T-helper 1 cell (primary cell): ENCODE data around the gene PSME1.

Experiments
- DNase-seq, 5 donors: peaks; one replicate each; pipeline ENCODE4 v3.0.0-alpha.2; 2012 to 2020

Gene PSME1

GRCh38 chr14:24130717-24131548 lies 5.1 kb upstream of the PSME1 start:
- no peak for DNase-seq

DNA sequence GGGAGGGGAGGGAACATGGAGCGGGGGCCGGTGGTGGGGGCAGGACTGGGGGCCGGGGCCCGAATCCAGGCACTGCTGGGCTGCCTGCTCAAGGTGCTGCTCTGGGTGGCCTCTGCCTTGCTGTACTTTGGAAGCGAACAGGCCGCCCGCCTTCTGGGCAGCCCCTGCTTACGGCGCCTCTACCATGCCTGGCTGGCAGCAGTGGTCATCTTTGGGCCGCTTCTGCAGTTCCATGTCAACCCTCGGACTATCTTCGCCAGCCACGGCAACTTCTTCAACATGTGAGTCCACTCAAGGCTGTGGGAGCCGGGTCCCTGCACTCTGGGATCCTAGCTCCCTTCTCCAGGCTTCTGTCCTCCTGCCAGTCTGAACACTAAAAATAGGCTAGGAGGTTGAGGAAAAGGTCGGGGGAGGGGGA lies 4.4 kb upstream of the PSME1 start:
- no peak for DNase-seq

GRCh38 chr14:24132061-24132685 lies 3.8 kb upstream of the PSME1 start:
- peak in 1 of 5 donors; percentile 18 for DNase-seq

DNA sequence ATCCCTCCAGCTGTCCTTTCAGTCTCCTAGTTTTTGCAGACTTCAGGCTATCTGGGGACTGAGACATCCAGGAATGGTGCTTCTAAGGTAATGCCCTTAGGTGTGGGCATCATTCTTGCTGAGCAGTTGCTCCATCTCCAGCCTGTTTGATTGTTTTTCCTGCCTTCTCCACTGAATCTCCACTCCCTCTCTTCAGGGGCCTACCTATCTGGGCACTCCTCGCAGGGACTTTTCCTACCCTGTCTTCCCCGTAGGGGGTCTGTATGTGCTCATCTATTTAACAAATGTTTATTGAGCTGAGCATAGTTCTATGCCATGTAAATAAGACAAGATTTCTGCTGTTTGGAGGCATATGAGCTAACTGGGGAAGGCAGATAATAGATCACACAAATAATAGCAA lies 3.0 kb upstream of the PSME1 start:
- DNase-seq, result no peak

GRCh38 chr14:24133735-24134134 lies 2.3 kb upstream of the PSME1 start:
- DNase-seq, result no peak

DNA sequence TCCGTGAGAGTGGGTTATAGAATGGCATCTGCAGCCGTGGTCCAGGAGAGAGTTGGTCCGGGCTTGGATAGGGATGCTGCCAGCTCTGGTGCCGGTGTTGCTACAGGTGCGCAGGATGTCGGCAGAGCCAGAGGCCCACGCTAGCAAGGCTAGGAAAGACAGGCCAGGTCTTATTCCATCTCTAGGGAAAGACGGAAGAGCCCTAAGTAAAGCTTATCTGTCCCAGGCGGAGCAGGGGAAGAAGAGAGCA lies 485 bp upstream of the PSME1 start:
- DNase-seq, result no peak

DNA sequence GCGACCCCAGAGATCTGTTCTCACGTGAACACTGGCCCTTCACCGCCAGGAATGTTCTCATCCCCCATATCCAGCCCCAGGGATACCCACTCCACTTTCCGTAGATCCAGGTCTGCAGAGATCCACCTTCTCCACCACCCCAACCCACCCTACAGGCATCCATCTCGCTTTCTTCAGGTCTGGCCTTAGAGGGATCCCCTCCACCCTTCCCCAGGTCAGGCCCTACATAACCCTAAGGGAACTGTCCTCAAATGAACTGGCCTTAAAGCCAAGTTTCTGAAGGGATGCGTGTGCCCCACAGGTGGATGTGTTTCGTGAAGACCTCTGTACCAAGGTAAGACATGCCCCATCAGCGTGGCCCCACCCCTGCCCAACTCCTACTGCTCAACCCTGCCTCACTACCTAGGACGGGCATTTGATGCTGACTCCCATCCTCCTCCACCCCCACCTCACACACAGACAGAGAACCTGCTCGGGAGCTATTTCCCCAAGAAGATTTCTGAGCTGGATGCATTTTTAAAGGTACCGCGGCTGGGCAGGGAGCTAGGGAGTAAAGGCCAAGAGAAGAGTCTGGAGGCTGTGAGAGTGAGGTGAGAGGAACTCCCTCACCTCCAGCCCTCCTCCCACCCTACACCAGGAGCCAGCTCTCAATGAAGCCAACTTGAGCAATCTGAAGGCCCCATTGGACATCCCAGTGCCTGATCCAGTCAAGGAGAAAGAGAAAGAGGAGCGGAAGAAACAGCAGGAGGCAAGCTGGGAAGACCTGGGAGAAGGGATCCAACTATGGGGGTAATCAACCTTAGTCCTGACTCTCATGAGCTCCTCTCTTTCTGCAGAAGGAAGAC lies 912 bp downstream of the PSME1 start:
- no peak for DNase-seq

DNA sequence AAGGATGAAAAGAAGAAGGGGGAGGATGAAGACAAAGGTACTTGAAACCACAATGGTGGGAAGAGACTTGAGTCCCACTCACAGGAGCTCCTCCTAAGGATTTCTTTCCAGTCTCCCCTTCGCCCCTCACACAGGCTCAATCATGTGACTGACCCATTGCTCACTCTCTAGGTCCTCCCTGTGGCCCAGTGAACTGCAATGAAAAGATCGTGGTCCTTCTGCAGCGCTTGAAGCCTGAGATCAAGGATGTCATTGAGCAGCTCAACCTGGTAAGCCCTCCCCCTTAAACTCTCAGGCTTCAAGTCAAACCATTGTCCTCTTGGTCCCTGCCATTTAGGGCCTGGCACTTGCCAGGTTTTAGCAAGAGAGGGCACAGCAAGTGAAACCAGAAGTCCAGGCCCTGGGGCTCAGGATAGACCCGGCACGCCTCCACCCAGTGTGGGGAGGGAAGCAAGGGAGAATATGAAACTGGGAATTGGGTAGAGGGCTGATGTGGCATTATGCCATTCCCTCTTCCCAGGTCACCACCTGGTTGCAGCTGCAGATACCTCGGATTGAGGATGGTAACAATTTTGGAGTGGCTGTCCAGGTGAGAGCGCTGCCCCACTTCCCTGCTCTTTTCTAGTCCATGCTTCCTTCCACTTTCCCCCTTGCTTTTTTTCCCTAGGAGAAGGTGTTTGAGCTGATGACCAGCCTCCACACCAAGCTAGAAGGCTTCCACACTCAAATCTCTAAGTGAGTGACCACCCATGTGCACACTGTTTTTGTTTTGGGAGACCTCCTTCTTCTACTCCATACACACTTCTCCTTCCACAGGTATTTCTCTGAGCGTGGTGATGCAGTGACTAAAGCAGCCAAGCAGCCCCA lies 1.8 kb downstream of the PSME1 start:
- no peak for DNase-seq

DNA sequence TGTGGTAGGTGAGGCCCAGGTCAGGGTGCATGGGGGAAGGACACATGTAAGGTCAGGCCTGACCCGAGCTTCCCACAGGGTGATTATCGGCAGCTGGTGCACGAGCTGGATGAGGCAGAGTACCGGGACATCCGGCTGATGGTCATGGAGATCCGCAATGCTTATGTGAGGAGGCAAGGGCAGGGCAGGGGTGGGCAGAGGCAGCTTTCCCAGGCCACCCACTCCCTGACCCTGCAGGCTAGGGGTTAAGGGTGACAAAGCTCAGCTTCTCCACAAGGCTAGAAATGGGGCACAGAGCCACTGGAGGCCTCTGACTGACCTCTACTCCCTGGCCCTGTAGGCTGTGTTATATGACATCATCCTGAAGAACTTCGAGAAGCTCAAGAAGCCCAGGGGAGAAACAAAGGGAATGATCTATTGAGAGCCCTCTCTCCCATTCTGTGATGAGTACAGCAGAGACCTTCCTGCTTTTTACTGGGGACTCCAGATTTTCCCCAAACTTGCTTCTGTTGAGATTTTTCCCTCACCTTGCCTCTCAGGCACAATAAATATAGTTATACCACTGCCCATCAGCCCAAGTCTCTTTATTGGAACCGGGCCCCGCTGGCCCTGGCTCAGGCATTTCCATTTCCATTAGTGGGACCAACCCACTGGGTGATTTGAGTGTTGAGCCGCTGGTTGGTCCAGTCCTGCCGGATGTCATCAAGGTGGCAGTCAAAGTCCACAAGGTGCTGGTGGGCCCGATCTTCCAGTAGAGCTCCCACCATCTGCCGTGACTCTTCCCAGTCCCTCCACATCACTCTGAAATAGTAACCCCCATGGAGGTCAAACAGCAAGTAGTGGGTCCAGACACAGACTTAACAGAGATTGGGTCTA lies 2.6 kb downstream of the PSME1 start:
- DNase-seq, result no peak

DNA sequence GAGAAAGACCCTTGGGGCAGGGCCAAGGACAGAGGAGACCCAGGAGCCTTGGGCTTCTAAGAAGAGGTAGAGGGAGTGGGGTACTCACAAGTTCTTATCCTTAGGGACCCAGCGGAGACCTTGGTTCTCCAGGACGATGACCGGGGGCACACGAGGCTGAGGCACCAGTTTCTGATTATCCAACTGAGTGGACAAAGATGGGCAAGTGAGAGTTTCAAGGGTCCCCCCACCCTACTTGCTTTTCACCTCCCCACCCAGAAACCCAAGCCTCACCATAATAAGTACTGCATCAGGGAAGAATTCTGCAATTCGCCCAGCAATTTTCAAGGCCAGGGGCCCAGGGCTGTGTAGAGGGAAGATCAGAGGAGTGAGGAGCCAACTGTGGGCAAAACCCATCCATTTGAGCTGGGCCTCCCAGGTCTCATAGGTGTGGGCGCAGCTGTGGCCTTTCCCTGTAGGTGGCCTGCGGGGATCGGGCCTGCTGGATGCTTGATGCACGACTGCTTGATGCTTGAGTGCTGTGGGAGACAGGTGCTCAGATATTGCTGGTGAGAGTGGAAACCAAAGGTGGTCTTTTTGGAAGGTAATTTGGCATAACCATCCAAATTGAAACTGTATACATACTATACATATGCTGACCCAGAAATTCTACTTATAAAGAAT lies 3.4 kb downstream of the PSME1 start:
- peak in 1 of 5 donors; percentile 24 for DNase-seq

- peak; percentile 98 to 100 (median 99) for DNase-seq
Measured at GRCh38 chr14:24141097-24141880, 5.3 kb downstream of the PSME1 start, which contains the start of gene EMC9. TSS of gene EMC9 (minus strand) at chr14:24141591. CDS start at chr14:24141304, 287 bp downstream.

DNA sequence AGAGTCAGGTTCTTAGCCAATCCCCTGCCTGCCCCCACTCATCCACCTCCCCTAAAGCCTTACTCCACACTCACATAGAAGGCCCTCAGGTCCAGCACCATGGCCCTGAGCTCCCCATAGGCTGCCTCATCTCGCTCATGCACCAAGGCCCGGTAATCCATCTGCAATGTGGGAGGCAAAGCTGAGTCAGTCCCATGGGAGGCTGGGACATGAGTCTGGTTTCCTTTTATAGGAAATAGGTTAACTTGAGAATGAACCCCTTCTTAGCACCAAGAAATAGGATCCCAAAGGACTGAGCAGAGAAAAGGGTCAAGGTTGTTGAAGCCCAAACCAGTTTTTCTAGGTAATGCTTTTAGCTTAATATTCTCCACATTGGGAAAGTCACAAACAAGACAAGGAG lies 7.5 kb downstream of the PSME1 start:
- no peak for DNase-seq

DNA sequence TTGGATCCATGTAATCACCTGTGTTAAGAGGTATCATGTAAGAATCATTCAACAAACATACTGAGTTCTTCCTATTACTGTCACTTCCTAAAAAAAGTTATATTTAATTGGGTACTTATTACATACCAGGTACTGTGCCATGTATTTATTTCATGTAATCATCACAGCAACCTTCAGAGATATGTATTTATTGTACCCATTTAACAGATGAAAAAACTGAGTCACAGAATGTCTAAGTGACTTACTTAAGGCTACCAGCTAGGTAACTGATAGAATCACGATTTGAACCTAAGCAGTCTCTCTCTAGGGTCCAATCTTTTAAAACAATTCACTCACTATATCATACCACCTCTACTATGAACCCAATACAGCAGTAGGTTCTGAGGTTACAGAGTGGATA lies 8.5 kb downstream of the PSME1 start:
- DNase-seq, result no peak

- DNase-seq, result no peak
Measured at GRCh38 chr14:24145219-24145618, 9.2 kb downstream of the PSME1 start.

DNA sequence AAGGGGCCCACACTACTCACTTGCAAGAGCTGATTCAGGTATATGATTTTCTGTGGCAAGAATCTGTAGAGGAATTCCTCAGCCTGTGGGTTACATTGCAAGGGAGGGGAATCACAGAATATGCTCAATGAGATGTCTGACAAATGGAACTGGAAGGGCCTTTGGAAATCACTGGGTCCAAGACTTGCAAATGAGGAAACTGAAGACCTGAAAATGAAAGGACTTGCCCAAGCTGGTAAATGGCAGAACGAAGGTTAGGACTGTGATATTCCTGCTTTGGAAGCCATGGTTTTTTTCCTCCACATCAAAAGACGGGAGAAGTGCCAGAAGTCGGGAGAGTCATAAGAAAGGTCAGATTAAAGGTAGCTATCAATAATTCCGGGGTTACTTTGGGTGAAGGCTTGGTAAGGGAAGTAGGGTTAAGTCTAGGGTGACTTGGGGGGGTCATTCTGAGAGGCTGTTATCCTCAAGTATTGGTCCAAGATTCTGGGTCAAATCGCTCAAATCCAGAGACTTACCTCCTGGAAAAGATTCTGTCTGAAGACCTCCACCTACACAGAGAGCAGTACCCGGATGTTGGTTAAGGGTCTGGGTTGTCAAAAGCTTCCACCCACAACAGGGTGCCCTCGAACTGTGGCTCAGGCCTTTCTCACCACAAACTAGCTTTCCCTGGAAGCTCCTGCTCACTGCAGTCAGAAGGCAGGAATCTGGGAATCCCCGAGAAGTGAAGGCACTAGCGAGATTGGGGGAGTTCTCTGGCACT lies 9.9 kb downstream of the PSME1 start:
- no peak for DNase-seq

- DNase-seq, result peak; percentile 75 to 95 (median 77)
Measured at GRCh38 chr14:24146453-24146977, 10.5 kb downstream of the PSME1 start, which contains the start of gene PSME2. TSS of gene PSME2 (minus strand) at chr14:24146610. CDS start at chr14:24146581, 29 bp downstream.

DNA sequence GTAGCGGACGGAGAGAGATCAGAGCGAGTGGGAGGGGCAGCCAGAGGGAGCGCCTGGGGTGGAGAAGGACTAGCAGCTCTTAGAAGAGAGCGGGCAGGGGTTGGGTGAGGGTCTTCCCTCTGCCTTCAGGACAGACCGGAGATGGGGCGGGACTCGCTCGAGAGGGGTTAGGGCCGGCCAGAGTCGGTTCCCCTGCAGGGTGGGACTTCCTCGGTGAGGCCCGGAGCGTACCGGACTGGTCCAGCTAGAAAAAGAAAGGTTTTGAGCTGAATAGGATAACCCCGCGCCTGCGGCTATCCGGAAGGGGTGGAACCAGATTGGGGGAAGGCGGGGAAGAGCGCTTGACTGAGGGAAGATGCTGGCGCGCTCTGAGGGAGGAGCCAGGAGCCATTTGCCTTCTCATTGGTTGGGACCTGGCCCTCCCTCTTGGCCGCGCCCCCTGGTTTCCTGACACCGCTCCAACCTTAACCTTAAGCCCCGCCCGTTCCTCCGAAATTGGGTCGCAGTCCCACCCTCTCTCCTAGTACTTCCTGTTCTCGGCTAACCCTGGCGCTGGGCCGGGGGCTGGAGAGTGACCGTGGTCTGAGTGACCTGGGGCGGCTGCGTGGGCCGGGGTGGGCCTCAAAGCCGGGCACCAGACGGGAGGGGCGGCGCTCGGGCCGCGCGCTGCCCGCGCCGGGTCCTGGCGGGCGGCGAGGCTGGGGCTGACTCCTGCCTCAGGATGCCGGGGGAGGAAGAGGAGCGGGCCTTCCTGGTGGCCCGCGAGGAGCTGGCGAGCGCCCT lies 11.2 kb downstream of the PSME1 start, which contains the start of gene RNF31:
RNF31 (plus strand) TSS at position 521 of the 783 bp plus-strand sequence; CDS start at position 722, 201 bp downstream.
- DNase-seq, result peak; percentile 96 to 99 (median 98)
